ENCODE measurements around the gene ACTA2.

ACTA2 gene

DNA sequence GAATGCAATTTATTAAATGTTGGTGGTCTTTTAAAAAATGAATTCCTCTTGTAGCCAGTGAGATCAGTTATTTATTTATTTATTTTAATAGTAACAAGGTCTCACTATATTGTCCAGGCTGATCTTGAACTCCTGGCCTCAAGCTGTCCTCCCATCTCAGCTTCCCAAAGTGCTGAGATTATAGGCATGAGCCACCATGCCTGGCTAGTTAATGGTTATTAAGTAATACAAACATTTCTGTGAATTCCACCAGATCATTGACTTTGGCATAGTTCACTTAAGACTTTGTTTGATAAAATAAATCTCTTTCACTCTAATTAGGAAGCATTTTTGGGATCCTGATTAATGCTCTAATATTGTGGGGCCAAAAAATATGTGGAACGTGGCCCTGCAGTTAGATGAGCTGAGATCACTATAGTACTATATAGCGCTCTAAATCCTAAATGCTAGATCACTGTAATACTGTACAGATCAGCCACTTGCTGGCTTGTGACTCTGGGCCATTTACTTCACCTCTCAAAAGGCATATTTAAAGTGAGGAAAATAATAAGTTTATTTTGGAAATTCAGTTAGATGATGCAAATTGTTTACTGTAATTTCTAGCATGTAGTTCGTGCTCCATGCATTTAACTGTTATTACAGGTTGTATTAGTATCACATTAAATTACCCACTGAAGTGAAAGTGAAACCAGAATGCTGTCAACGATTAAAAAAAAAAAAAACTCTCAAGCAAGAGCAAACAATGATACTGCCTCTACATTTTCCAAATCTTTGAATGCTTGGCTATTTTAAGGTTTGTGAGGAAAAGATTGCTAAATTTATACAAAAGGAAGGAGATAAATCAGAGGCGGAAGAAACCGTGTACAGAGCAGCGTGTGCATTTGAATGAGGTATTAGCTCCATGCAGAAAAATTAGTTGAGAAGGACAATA, 22.1 kb upstream of the ACTA2 start:
- TF ChIP-seq ZNF384 (IDR thresholded peaks at IDR 0.05) (peak; percentile 53; the same call in 1 of the 2 replicates), FOXK2 (IDR thresholded peaks at IDR 0.05) (no peak), FOXA1 (IDR thresholded peaks at IDR 0.05) (no peak), CTBP1 (IDR thresholded peaks at IDR 0.05; ENCODE audit: borderline replicate concordance) (no peak), L3MBTL2 (conservative IDR thresholded peaks at IDR 0.05) (no peak), SP1 (IDR thresholded peaks at IDR 0.05) (no peak)
- ChIA-PET POLR2A (interaction anchor here (0.6 kb wide), 1 partner anchor 14 kb away, joined by 3 read pairs; no protein-coding TSS in a partner anchor), CTCF (interaction anchor here (0.7 to 1.1 kb wide), 3 partner anchors 12 to 139 kb away, joined by 3 to 4 read pairs (median 3); no protein-coding TSS in a partner anchor)
- no peak for DNase-seq (ENCODE audit: extremely low spot score)

DNA sequence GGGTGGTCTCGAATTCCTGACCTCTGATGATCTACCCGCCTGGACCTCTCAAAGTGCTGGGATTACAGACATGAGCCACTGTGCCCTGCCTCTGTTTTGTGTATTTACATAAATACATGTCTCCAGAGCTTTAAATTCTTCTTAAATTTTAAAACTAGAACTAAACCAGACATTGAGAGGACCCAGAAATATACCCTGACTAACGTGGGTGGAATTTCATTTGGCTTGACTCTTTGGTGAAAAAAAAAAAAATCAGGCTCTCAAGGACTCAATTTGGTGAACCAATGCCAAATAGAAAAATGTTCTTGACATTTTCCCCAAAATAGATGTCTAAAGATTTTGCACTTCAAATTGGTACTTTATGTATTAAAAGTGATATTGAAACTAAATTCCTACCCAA, 21.4 kb upstream of the ACTA2 start:
- TF ChIP-seq FOXA1 (IDR thresholded peaks at IDR 0.05) (no peak), BHLHE40 (IDR thresholded peaks at IDR 0.05; ENCODE audit: borderline replicate concordance) (no peak), FOXK2 (IDR thresholded peaks at IDR 0.05) (no peak), ZNF384 (IDR thresholded peaks at IDR 0.05) (no peak), CTBP1 (IDR thresholded peaks at IDR 0.05; ENCODE audit: borderline replicate concordance) (no peak), FOXM1 (IDR thresholded peaks at IDR 0.05; ENCODE audit: borderline replicate concordance) (no peak), LEF1 (IDR thresholded peaks at IDR 0.05; ENCODE audit: borderline replicate concordance) (no peak), HDGF (IDR thresholded peaks at IDR 0.05; ENCODE audit: borderline replicate concordance) (no peak), SP1 (IDR thresholded peaks at IDR 0.05) (no peak), ELF4 (IDR thresholded peaks at IDR 0.05) (no peak), TARDBP (IDR thresholded peaks at IDR 0.05) (no peak), NFRKB (IDR thresholded peaks at IDR 0.05) (no peak), ARNT (IDR thresholded peaks at IDR 0.05) (no peak), L3MBTL2 (conservative IDR thresholded peaks at IDR 0.05) (no peak), SUZ12 (IDR thresholded peaks at IDR 0.05) (no peak)
- TF ChIP-seq, protein P1, sequence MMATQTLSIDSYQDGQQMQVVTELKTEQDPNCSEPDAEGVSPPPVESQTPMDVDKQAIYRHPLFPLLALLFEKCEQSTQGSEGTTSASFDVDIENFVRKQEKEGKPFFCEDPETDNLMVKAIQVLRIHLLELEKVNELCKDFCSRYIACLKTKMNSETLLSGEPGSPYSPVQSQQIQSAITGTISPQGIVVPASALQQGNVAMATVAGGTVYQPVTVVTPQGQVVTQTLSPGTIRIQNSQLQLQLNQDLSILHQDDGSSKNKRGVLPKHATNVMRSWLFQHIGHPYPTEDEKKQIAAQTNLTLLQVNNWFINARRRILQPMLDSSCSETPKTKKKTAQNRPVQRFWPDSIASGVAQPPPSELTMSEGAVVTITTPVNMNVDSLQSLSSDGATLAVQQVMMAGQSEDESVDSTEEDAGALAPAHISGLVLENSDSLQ (IDR thresholded peaks at IDR 0.05) = no peak
- ChIA-PET CTCF (no interaction called here), POLR2A (interaction anchor here (0.6 kb wide), 1 partner anchor 14 kb away, joined by 3 read pairs; no protein-coding TSS in a partner anchor)
- DNase-seq (ENCODE audit: extremely low spot score) = no peak

DNA sequence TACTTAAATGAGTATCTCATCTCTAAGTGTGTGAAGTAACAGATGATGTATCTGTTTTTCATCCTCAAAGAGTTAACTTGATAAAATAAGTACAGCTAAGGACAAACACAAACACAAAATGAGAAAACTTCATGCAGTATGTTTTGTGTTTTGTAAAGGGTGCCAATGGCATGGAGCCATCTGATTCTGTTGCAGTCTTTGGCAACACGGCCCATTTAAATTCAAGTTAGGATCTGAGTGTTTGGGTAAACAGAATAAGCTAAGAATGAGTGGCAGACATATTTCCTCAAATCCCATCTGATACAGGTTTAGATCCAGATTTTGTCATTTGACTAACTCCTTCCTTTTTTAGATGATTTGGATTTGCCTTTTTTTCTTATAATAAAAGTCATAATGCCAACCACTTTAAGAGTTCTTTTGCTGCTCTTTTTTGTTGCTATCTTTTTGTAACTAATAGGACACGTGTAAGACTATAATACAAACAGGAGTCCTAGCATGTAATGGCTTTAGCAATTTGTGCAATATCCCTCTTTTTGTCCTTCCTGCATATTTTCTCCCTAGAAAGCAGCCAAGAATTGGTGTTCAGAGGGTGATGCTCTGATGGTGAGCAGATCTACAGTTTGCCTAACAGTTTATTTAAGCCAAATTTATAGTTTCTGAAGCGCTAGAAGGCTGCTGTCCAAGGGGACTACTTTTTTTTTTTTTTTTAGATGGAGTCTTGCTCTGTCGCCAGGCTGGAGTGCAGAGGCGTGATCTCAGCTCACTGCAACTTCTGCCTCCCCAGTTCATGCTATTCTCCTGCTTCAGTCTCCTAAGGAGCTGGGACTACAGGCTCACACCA, 18.9 kb upstream of the ACTA2 start:
- CTCF ChIA-PET = no interaction called here
- TF ChIP-seq SUZ12 (IDR thresholded peaks at IDR 0.05) (no peak), TARDBP (IDR thresholded peaks at IDR 0.05) (no peak), L3MBTL2 (conservative IDR thresholded peaks at IDR 0.05) (no peak), ELF4 (IDR thresholded peaks at IDR 0.05) (no peak), LEF1 (IDR thresholded peaks at IDR 0.05; ENCODE audit: borderline replicate concordance) (no peak), FOXA1 (IDR thresholded peaks at IDR 0.05) (no peak), NFRKB (IDR thresholded peaks at IDR 0.05) (no peak), ZNF384 (IDR thresholded peaks at IDR 0.05) (no peak)

DNA sequence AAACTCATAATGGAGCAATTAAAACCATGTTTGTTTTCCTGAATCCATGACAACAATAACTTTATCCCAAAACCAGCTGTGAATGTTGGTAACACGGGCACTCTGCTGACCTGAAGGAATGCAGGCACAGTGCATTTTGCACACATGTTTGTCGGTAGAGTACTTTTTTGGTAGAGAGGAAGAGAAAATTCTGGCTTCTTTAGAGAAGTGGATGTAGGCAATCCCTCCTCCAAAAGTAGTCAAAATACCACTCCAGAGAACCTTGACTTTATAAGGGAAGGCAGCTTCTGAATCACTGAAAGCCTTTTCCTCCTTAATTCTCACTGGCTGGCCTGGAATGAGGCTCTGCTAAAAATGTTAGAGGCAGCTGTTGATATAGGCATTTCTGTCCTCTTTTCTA, 15.8 kb upstream of the ACTA2 start:
- ChIA-PET CTCF (interaction anchor here (1.6 kb wide), 1 partner anchor 19 kb away, joined by 4 read pairs; no protein-coding TSS in a partner anchor), POLR2A (interaction anchor here (0.8 kb wide), 1 partner anchor 22 kb away, joined by 3 read pairs; the partner anchor contains the start of gene FAS)
- no peak for DNase-seq (ENCODE audit: extremely low spot score)
- TF ChIP-seq NFRKB (IDR thresholded peaks at IDR 0.05) (no peak), BHLHE40 (IDR thresholded peaks at IDR 0.05; ENCODE audit: borderline replicate concordance) (no peak), ZNF384 (IDR thresholded peaks at IDR 0.05) (no peak), FOXM1 (IDR thresholded peaks at IDR 0.05; ENCODE audit: borderline replicate concordance) (no peak), FOXK2 (IDR thresholded peaks at IDR 0.05) (no peak), ELF4 (IDR thresholded peaks at IDR 0.05) (no peak), L3MBTL2 (conservative IDR thresholded peaks at IDR 0.05) (no peak), ARNT (IDR thresholded peaks at IDR 0.05) (no peak)
- TF ChIP-seq, protein P1 (IDR thresholded peaks at IDR 0.05) = no peak

More for the DNA sequence above, 18.9 kb upstream of the ACTA2 start:
- DNase-seq (ENCODE audit: extremely low spot score) = no peak
- POLR2A ChIA-PET = no interaction called here

DNA sequence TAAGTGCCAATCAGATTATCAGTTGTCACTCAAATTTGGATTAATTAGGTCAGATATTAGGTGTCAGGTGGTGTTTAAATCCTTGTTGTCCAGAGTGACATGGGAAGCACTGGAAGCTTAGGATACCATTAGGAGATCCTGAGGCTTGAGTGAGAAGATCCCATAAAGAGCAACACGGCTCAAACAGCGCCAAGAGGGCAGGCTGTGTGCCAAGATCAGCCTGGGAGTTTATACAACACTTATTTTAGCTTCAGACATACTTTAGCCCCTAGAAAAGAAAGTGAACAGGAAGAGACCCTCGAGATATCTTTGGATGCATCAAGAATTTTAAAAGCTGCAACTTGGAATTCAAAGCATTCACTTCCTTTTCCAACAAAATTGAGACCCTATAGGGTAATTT, 14.2 kb upstream of the ACTA2 start:
- ChIA-PET CTCF (no interaction called here), POLR2A (no interaction called here)
- TF ChIP-seq SP1 (IDR thresholded peaks at IDR 0.05) (no peak), TARDBP (IDR thresholded peaks at IDR 0.05) (no peak)
- no peak for DNase-seq (ENCODE audit: extremely low spot score)

DNA sequence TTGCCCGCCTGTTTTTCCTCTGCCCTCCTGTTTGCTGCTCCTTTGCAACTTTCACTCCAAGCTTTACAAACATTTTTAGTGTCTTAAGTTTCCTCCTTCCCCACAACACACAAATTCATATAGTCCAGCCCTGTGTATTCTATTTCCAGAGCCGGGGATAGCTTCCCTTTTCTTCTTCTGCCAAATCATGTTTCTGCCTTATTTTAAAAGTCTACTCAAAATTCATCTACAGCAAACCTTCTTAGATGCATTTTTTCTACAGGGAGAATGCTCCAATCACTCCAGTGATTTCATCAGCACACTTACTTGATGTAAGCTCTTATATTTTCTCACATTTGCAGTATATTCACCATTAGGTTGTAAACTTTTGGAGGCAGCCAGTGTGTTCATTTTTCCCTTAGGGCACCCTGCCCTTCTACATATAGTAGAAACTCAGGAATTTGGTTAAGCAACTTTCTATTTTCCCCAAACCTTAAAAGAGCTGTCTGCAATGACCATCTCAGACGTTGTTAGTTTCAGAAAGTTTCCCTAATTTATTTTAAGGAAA, 12.4 kb upstream of the ACTA2 start:
- TF ChIP-seq FOXK2 (IDR thresholded peaks at IDR 0.05) = no peak
- TF ChIP-seq SUZ12 (IDR thresholded peaks at IDR 0.05) = no peak
- TF ChIP-seq TARDBP (IDR thresholded peaks at IDR 0.05) = no peak
- no peak for TF ChIP-seq L3MBTL2 (conservative IDR thresholded peaks at IDR 0.05)
- TF ChIP-seq CTBP1 (IDR thresholded peaks at IDR 0.05; ENCODE audit: borderline replicate concordance) = no peak
- TF ChIP-seq ELF4 (IDR thresholded peaks at IDR 0.05) = no peak
- no peak for TF ChIP-seq ARNT (IDR thresholded peaks at IDR 0.05)
- TF ChIP-seq FOXM1 (IDR thresholded peaks at IDR 0.05; ENCODE audit: borderline replicate concordance) = no peak
- TF ChIP-seq FOXA1 (IDR thresholded peaks at IDR 0.05) = no peak
- no peak for TF ChIP-seq HDGF (IDR thresholded peaks at IDR 0.05; ENCODE audit: borderline replicate concordance)
- no peak for TF ChIP-seq ZNF384 (IDR thresholded peaks at IDR 0.05)
- no peak for TF ChIP-seq BHLHE40 (IDR thresholded peaks at IDR 0.05; ENCODE audit: borderline replicate concordance)
- no peak for TF ChIP-seq LEF1 (IDR thresholded peaks at IDR 0.05; ENCODE audit: borderline replicate concordance)
- no peak for TF ChIP-seq SP1 (IDR thresholded peaks at IDR 0.05)
- DNase-seq (ENCODE audit: extremely low spot score) = no peak
- POLR2A ChIA-PET = no interaction called here
- CTCF ChIA-PET = interaction anchor here (0.5 to 1.2 kb wide), 3 partner anchors 10 to 30 kb away, joined by 3 to 5 read pairs (median 4); no protein-coding TSS in a partner anchor

All from HEK293T (cell line).